Measurements from ENCODE around the gene PCGF3. TPM values are rescaled to one million over a fixed set of nuclear protein-coding genes. Genes with fewer than 3 reads are reported as not detected.

PCGF3 gene
- total RNA-seq, 4 donors from 2014 or later, result 31.0 to 67.1 (median 48.8) TPM

- ATAC-seq (ENCODE audit: low FRiP score), result no peak
- no peak for TF ChIP-seq CTCF (IDR thresholded peaks at IDR 0.05)
- no peak for DNase-seq (ENCODE audit: low spot score)
Measured at GRCh38 chr4:768076-768475, 62.4 kb downstream of the PCGF3 start.

GRCh38 chr4:768995-769394 lies 63.4 kb downstream of the PCGF3 start:
- TF ChIP-seq CTCF (IDR thresholded peaks at IDR 0.05), result no peak
- ATAC-seq (ENCODE audit: low FRiP score), result no peak
- no peak for DNase-seq (ENCODE audit: low spot score)

GRCh38 chr4:769511-769910 lies 63.9 kb downstream of the PCGF3 start:
- no peak for DNase-seq (ENCODE audit: low spot score)
- no peak for TF ChIP-seq CTCF (IDR thresholded peaks at IDR 0.05)
- ATAC-seq (ENCODE audit: low FRiP score), result no peak

- ATAC-seq (ENCODE audit: low FRiP score), result no peak
- no peak for DNase-seq (ENCODE audit: low spot score)
- TF ChIP-seq CTCF (IDR thresholded peaks at IDR 0.05), result no peak
Measured at GRCh38 chr4:770022-770421, 64.4 kb downstream of the PCGF3 start.

- ATAC-seq (ENCODE audit: low FRiP score) (no peak), DNase-seq (ENCODE audit: low spot score) (no peak)
- no peak for TF ChIP-seq CTCF (IDR thresholded peaks at IDR 0.05)
Measured at GRCh38 chr4:771464-771863, 65.8 kb downstream of the PCGF3 start.

- DNase-seq (ENCODE audit: low spot score), result no peak
- no peak for TF ChIP-seq CTCF (IDR thresholded peaks at IDR 0.05)
- no peak for ATAC-seq (ENCODE audit: low FRiP score)
Measured at GRCh38 chr4:772118-772517, 66.5 kb downstream of the PCGF3 start.

- DNase-seq (ENCODE audit: low spot score) (no peak), ATAC-seq (ENCODE audit: low FRiP score) (no peak)
- no peak for TF ChIP-seq CTCF (IDR thresholded peaks at IDR 0.05)
Measured at GRCh38 chr4:772776-773175, 67.1 kb downstream of the PCGF3 start.

Data from omental fat pad (tissue), 4 donors.